GM10248 (cell line): ENCODE results near the gene FLYWCH2.

ENCODE experiments used
- CTCF ChIA-PET: fragments of 300-600 bp; sonication (Branson Sonifier 250); formaldehyde crosslinking; extraction: SDS; loops from one replicate; lab custom pipeline; 2021; ENCODE audit warnings: antibody characterized with exemption; lab: Yijun Ruan, JAX
- POLR2A ChIA-PET: fragments of 350-650 bp; sonication (Branson Sonifier 250); formaldehyde crosslinking; extraction: SDS; loops from one replicate; lab custom pipeline; 2020; ENCODE audit warnings: antibody characterized with exemption; lab: Yijun Ruan, JAX
- DNase-seq: peaks from one replicate; pipeline ENCODE4 v3.0.0; 2012; ENCODE audit errors: extremely low spot score
- CTCF ChIP-seq: IDR thresholded peaks from 2 replicates; pipeline ENCODE4 v1.5.1; 2012; ENCODE audit warnings: mild to moderate bottlenecking, low read depth; ENCODE audit errors: extremely low read depth, missing control alignments, control extremely low read depth

The FLYWCH2 gene

GRCh38 chr16:2867987-2868789 lies 14.8 kb upstream of the FLYWCH2 start:
- CTCF ChIA-PET, result interaction anchor here (0.6 to 3.6 kb wide), 45 partner anchors 11 to 1026 kb away, joined by 3 to 34 read pairs (median 5); partner anchors contain the start of genes ELOB, FLYWCH1, FLYWCH2 and PRSS41
- POLR2A ChIA-PET, result interaction anchor here (0.6 to 1.4 kb wide), 2 partner anchors 14 to 348 kb away, joined by 4 to 6 read pairs; partner anchors contain the start of genes AMDHD2 and FLYWCH2
- peak; percentile 96 for TF ChIP-seq CTCF
- peak; percentile 98 for DNase-seq

- no peak for TF ChIP-seq CTCF
- CTCF ChIA-PET, result interaction anchor here (1.3 to 6.0 kb wide), 8 partner anchors 11 to 55 kb away, joined by 4 to 35 read pairs (median 8); partner anchors contain the start of gene FLYWCH2
- POLR2A ChIA-PET, result no interaction called here
- DNase-seq, result no peak
Measured at GRCh38 chr16:2871926-2872325, 11.1 kb upstream of the FLYWCH2 start.

GRCh38 chr16:2874032-2874911 lies 8.7 kb upstream of the FLYWCH2 start:
- DNase-seq, result no peak
- POLR2A ChIA-PET, result interaction anchor here (0.6 to 0.7 kb wide), 2 partner anchors 10 to 457 kb away, joined by 3 read pairs; no protein-coding TSS in a partner anchor
- no peak for TF ChIP-seq CTCF
- CTCF ChIA-PET, result interaction anchor here (0.7 to 6.0 kb wide), 10 partner anchors 8 to 80 kb away, joined by 3 to 35 read pairs (median 3); partner anchors contain the start of gene FLYWCH2

- DNase-seq, result peak; percentile 85
- POLR2A ChIA-PET, result interaction anchor here (0.6 to 0.7 kb wide), 2 partner anchors 11 to 458 kb away, joined by 3 read pairs; no protein-coding TSS in a partner anchor
- CTCF ChIA-PET, result interaction anchor here (0.7 to 6.0 kb wide), 10 partner anchors 8 to 81 kb away, joined by 3 to 35 read pairs (median 3); partner anchors contain the start of gene FLYWCH2
- TF ChIP-seq CTCF, result peak; percentile 98
Measured at GRCh38 chr16:2874912-2875362, 8.1 kb upstream of the FLYWCH2 start.

- ChIA-PET POLR2A (no interaction called here), CTCF (interaction anchor here (1.0 to 3.9 kb wide), 8 partner anchors 11 to 47 kb away, joined by 3 to 34 read pairs (median 5); partner anchors contain the start of gene FLYWCH1)
- TF ChIP-seq CTCF, result no peak
- no peak for DNase-seq
Measured at GRCh38 chr16:2879854-2880508, 3.0 kb upstream of the FLYWCH2 start.
